ENCODE measurements around the gene ALOX12B. TPM values are rescaled to one million over a fixed set of nuclear protein-coding genes. Genes with fewer than 3 reads are reported as not detected.
A peak's percentile ranks its signal among the peaks of the same experiment; 100 is the strongest.

Gene ALOX12B
- total RNA-seq, 1 donor from 2014 or later = 1.4 TPM

GRCh38 chr17:8124350-8125153 is 37.0 kb upstream of the ALOX12B start:
- H3K4me1 Mint-ChIP-seq = peaks cover 66% of the 10 kb centered on the region
- H3K9me3 Mint-ChIP-seq = no peaks in the 10 kb centered on the region
- CTCF ChIA-PET = interaction anchor here (0.8 to 1.7 kb wide), 6 partner anchors 15 to 53 kb away, joined by 3 to 4 read pairs (median 3); no protein-coding TSS in a partner anchor
- ATAC-seq (ENCODE audit: low read depth) (no peak), DNase-seq (no peak)
- intact Hi-C loops (cut with micrococcal nuclease) = no loop called here
- H3K27me3 Mint-ChIP-seq = peaks cover 33% of the 10 kb centered on the region
- peak overlapping the region; percentile 57 for H3K27ac Mint-ChIP-seq
- POLR2A ChIA-PET = interaction anchor here (1.1 to 4.2 kb wide), 11 partner anchors 9 to 171 kb away, joined by 3 to 40 read pairs (median 5); partner anchors contain the start of genes CTC1 and SLC25A35
- H3K4me3 Mint-ChIP-seq = peak overlapping the region; percentile 93
- no peak for TF ChIP-seq CTCF (IDR thresholded peaks at IDR 0.05)
- H3K36me3 Mint-ChIP-seq (ENCODE audit: low read depth) = peaks cover 12% of the 10 kb centered on the region

GRCh38 chr17:8123695-8124349 is 36.3 kb upstream of the ALOX12B start, which contains the start of gene HES7:
HES7 (minus strand) TSS chr17:8124106; CDS start chr17:8124084, 22 bp downstream.
- no peaks in the 10 kb centered on the region for H3K9me3 Mint-ChIP-seq
- ChIA-PET CTCF (interaction anchor here (0.8 to 2.3 kb wide), 7 partner anchors 14 to 52 kb away, joined by 3 to 8 read pairs (median 3); no protein-coding TSS in a partner anchor), POLR2A (interaction anchor here (0.8 to 5.2 kb wide), 13 partner anchors 10 to 267 kb away, joined by 3 to 46 read pairs (median 5); partner anchors contain the start of genes CTC1, NAA38 and SLC25A35)
- ATAC-seq (ENCODE audit: low read depth) (no peak), DNase-seq (no peak)
- peak within 1 kb of the TSS; percentile 93 for H3K4me3 Mint-ChIP-seq
- H3K4me1 Mint-ChIP-seq = peaks cover 71% of the 10 kb centered on the region
- TF ChIP-seq CTCF (IDR thresholded peaks at IDR 0.05) = no peak
- H3K36me3 Mint-ChIP-seq (ENCODE audit: low read depth) = peaks cover 17% of the 10 kb centered on the region
- H3K27me3 Mint-ChIP-seq = peaks cover 36% of the 10 kb centered on the region
- H3K27ac Mint-ChIP-seq = peak within 1 kb of the TSS; percentile 61
- intact Hi-C loops (cut with micrococcal nuclease) = no loop called here

GRCh38 chr17:8122924-8123694 is 35.6 kb upstream of the ALOX12B start:
- peak; percentile 37 for DNase-seq
- Mint-ChIP-seq H3K4me1 (peaks cover 79% of the 10 kb centered on the region), H3K27me3 (peaks cover 42% of the 10 kb centered on the region), H3K4me3 (peak overlapping the region; percentile 93), H3K9me3 (no peaks in the 10 kb centered on the region), H3K27ac (peak overlapping the region; percentile 61), H3K36me3 (ENCODE audit: low read depth) (peaks cover 18% of the 10 kb centered on the region)
- intact Hi-C loops (cut with micrococcal nuclease) = no loop called here
- CTCF ChIA-PET = interaction anchor here (0.8 to 2.3 kb wide), 3 partner anchors 14 to 35 kb away, joined by 3 to 8 read pairs (median 4); no protein-coding TSS in a partner anchor
- no peak for TF ChIP-seq CTCF (IDR thresholded peaks at IDR 0.05)
- no peak for ATAC-seq (ENCODE audit: low read depth)
- POLR2A ChIA-PET = interaction anchor here (0.6 to 5.2 kb wide), 12 partner anchors 10 to 1924 kb away, joined by 3 to 46 read pairs (median 6); partner anchors contain the start of genes CTC1 and NAA38

GRCh38 chr17:8122422-8122923 is 35.0 kb upstream of the ALOX12B start:
- CTCF ChIA-PET = interaction anchor here (0.8 to 2.3 kb wide), 3 partner anchors 15 to 35 kb away, joined by 3 to 8 read pairs (median 4); no protein-coding TSS in a partner anchor
- H3K36me3 Mint-ChIP-seq (ENCODE audit: low read depth) = peaks cover 18% of the 10 kb centered on the region
- intact Hi-C loops (cut with micrococcal nuclease) = no loop called here
- no peak for ATAC-seq (ENCODE audit: low read depth)
- no peak for TF ChIP-seq CTCF (IDR thresholded peaks at IDR 0.05)
- no peak overlapping the region for H3K27ac Mint-ChIP-seq
- H3K27me3 Mint-ChIP-seq = peaks cover 47% of the 10 kb centered on the region
- POLR2A ChIA-PET = interaction anchor here (0.6 to 5.2 kb wide), 13 partner anchors 12 to 1924 kb away, joined by 3 to 46 read pairs (median 6); partner anchors contain the start of gene CTC1
- DNase-seq = no peak
- peak overlapping the region; percentile 93 for H3K4me3 Mint-ChIP-seq
- H3K4me1 Mint-ChIP-seq = peaks cover 85% of the 10 kb centered on the region
- H3K9me3 Mint-ChIP-seq = no peaks in the 10 kb centered on the region
